ACC112 (cell line): ENCODE data around the gene ADAT3.

Source experiments
- H2AFZ ChIP-seq: fragments of 200-600 bp; sonication (generic); one replicate; pipeline ENCODE4 v1.6.0; 2017; ENCODE audit warnings: antibody characterized with exemption, low read length; ENCODE audit not compliant: unreplicated experiment
- H3K27ac ChIP-seq: fragments of 200-600 bp; sonication (generic); 2 replicates; pipeline ENCODE4 v1.5.1; 2014; ENCODE audit warnings: low read depth, mild to moderate bottlenecking, antibody characterized with exemption, low read length, moderate library complexity
- H3K27me3 ChIP-seq: fragments of 200-600 bp; sonication (generic); 2 replicates; pipeline ENCODE4 v1.6.1; 2014; ENCODE audit warnings: mild to moderate bottlenecking, antibody characterized with exemption, low read length, moderate library complexity, mixed read lengths; ENCODE audit not compliant: insufficient read depth
- H3K36me3 ChIP-seq: fragments of 200-600 bp; sonication (generic); 2 replicates; pipeline ENCODE4 v1.6.1; 2016; ENCODE audit warnings: mild to moderate bottlenecking, antibody characterized with exemption, low read length, moderate library complexity, mixed read lengths; ENCODE audit not compliant: insufficient read depth
- H3K4me1 ChIP-seq: fragments of 200-600 bp; sonication (generic); one replicate; pipeline ENCODE4 v1.6.1; 2016; ENCODE audit warnings: low read length, mixed read lengths; ENCODE audit not compliant: insufficient read depth, unreplicated experiment, control insufficient read depth
- H3K4me3 ChIP-seq: fragments of 200-600 bp; sonication (generic); 2 replicates; pipeline ENCODE4 v1.5.1; 2014; ENCODE audit warnings: mild to moderate bottlenecking, low read depth, low read length
- H3K79me2 ChIP-seq: fragments of 200-600 bp; sonication (generic); one replicate; pipeline ENCODE4 v1.6.0; 2016; ENCODE audit warnings: low read length; ENCODE audit not compliant: control insufficient read depth, unreplicated experiment, insufficient read depth

ADAT3 gene

GRCh38 chr19:1917926-1918325 is 12.7 kb downstream of the ADAT3 start:
- H3K27me3 ChIP-seq, result no peaks in the 10 kb centered on the region
- no peak overlapping the region for H3K27ac ChIP-seq
- H3K4me3 ChIP-seq, result no peak overlapping the region
- H3K79me2 ChIP-seq, result peaks cover 10% of the 10 kb centered on the region
- H2AFZ ChIP-seq, result no peak overlapping the region
- H3K36me3 ChIP-seq, result peaks cover 7% of the 10 kb centered on the region; the same call in 1 of the 2 replicates
- H3K4me1 ChIP-seq, result no peaks in the 10 kb centered on the region

- no peaks in the 10 kb centered on the region for H3K4me1 ChIP-seq
- H2AFZ ChIP-seq, result no peak overlapping the region
- no peak overlapping the region for H3K4me3 ChIP-seq
- peaks cover 5% of the 10 kb centered on the region; the same call in 1 of the 2 replicates for H3K36me3 ChIP-seq
- no peak overlapping the region for H3K27ac ChIP-seq
- no peaks in the 10 kb centered on the region for H3K27me3 ChIP-seq
- peaks cover 1% of the 10 kb centered on the region for H3K79me2 ChIP-seq
Observed at GRCh38 chr19:1918975-1919374, 13.8 kb downstream of the ADAT3 start.

- Histone ChIP-seq H3K27ac (no peak overlapping the region), H3K79me2 (no peaks in the 10 kb centered on the region), H2AFZ (no peak overlapping the region), H3K27me3 (no peaks in the 10 kb centered on the region), H3K36me3 (peaks cover 5% of the 10 kb centered on the region; the same call in 1 of the 2 replicates), H3K4me3 (no peak overlapping the region), H3K4me1 (no peaks in the 10 kb centered on the region)
Observed at GRCh38 chr19:1920644-1921043, 15.4 kb downstream of the ADAT3 start.

GRCh38 chr19:1921326-1921725 is 16.1 kb downstream of the ADAT3 start:
- Histone ChIP-seq H3K36me3 (peaks cover 5% of the 10 kb centered on the region; the same call in 1 of the 2 replicates), H3K4me3 (no peak overlapping the region), H3K27ac (no peak overlapping the region), H3K27me3 (no peaks in the 10 kb centered on the region), H3K4me1 (no peaks in the 10 kb centered on the region), H3K79me2 (no peaks in the 10 kb centered on the region), H2AFZ (no peak overlapping the region)

GRCh38 chr19:1921825-1922224 is 16.6 kb downstream of the ADAT3 start:
- Histone ChIP-seq H3K27me3 (no peaks in the 10 kb centered on the region), H3K27ac (no peak overlapping the region), H2AFZ (no peak overlapping the region), H3K4me3 (no peak overlapping the region), H3K4me1 (no peaks in the 10 kb centered on the region), H3K79me2 (no peaks in the 10 kb centered on the region), H3K36me3 (peaks cover 5% of the 10 kb centered on the region; the same call in 1 of the 2 replicates)

- Histone ChIP-seq H3K4me1 (no peaks in the 10 kb centered on the region), H3K4me3 (no peak overlapping the region), H2AFZ (no peak overlapping the region), H3K27me3 (no peaks in the 10 kb centered on the region), H3K27ac (no peak overlapping the region), H3K79me2 (no peaks in the 10 kb centered on the region), H3K36me3 (peaks cover 5% of the 10 kb centered on the region; the same call in 1 of the 2 replicates)
Observed at GRCh38 chr19:1922803-1923202, 17.6 kb downstream of the ADAT3 start.

- Histone ChIP-seq H3K4me3 (no peak overlapping the region), H2AFZ (no peak overlapping the region), H3K36me3 (peaks cover 5% of the 10 kb centered on the region; the same call in 1 of the 2 replicates), H3K27me3 (no peaks in the 10 kb centered on the region), H3K79me2 (no peaks in the 10 kb centered on the region), H3K27ac (no peak overlapping the region), H3K4me1 (no peaks in the 10 kb centered on the region)
Observed at GRCh38 chr19:1923319-1923718, 18.1 kb downstream of the ADAT3 start.

- no peak overlapping the region for H3K4me3 ChIP-seq
- no peaks in the 10 kb centered on the region for H3K79me2 ChIP-seq
- no peak overlapping the region for H2AFZ ChIP-seq
- H3K36me3 ChIP-seq, result peaks cover 5% of the 10 kb centered on the region; the same call in 1 of the 2 replicates
- no peaks in the 10 kb centered on the region for H3K4me1 ChIP-seq
- no peak overlapping the region for H3K27ac ChIP-seq
- H3K27me3 ChIP-seq, result no peaks in the 10 kb centered on the region
Observed at GRCh38 chr19:1924320-1924961, 19.2 kb downstream of the ADAT3 start.

GRCh38 chr19:1925544-1925943 is 20.3 kb downstream of the ADAT3 start:
- Histone ChIP-seq H3K4me1 (no peaks in the 10 kb centered on the region), H2AFZ (no peak overlapping the region), H3K36me3 (peaks cover 5% of the 10 kb centered on the region; the same call in 1 of the 2 replicates), H3K4me3 (no peak overlapping the region), H3K79me2 (no peaks in the 10 kb centered on the region), H3K27me3 (no peaks in the 10 kb centered on the region), H3K27ac (no peak overlapping the region)

- Histone ChIP-seq H3K27me3 (no peaks in the 10 kb centered on the region), H3K36me3 (no peaks in the 10 kb centered on the region), H3K27ac (no peak overlapping the region), H2AFZ (no peak overlapping the region), H3K4me1 (no peaks in the 10 kb centered on the region), H3K4me3 (peak overlapping the region; percentile 64), H3K79me2 (no peaks in the 10 kb centered on the region)
Observed at GRCh38 chr19:1929021-1929742, 24.0 kb downstream of the ADAT3 start.

- Histone ChIP-seq H3K79me2 (no peaks in the 10 kb centered on the region), H3K27me3 (no peaks in the 10 kb centered on the region), H3K4me3 (no peak overlapping the region), H3K4me1 (no peaks in the 10 kb centered on the region), H2AFZ (no peak overlapping the region), H3K27ac (no peak overlapping the region), H3K36me3 (no peaks in the 10 kb centered on the region)
Observed at GRCh38 chr19:1931445-1931844, 26.2 kb downstream of the ADAT3 start.
